Measurements from ENCODE around the gene ATP6V0A4.

GRCh38 chr7:138752518-138753149 is 45.4 kb downstream of the ATP6V0A4 start:
- no peak for TF ChIP-seq EZH2 (IDR thresholded peaks at IDR 0.05; ENCODE audit: borderline replicate concordance, insufficient read depth, low read depth, low read length, poor library complexity, severe bottlenecking)
- no peak for TF ChIP-seq CTCF (IDR thresholded peaks at IDR 0.05)

Measured in B cell (primary cell).